Vagina (tissue), 2 donors: ENCODE data around the gene ADAMTS19. TPM values are rescaled to one million over a fixed set of nuclear protein-coding genes. Genes with fewer than 3 reads are reported as not detected.

ENCODE experiments used
- DNase-seq, 2 donors: peaks; one replicate each; pipeline ENCODE4 v3.0.0-alpha.2; 2017; ENCODE audit errors: extremely low spot score in 2 of 2
- H3K27ac ChIP-seq: fragments of 200-600 bp; sonication (generic); one replicate; pipeline ENCODE4 v1.5.1; 2019
- H3K27me3 ChIP-seq: fragments of 200-600 bp; sonication (generic); one replicate; pipeline ENCODE4 v1.5.1; 2019
- H3K36me3 ChIP-seq, 2 donors: fragments of 200-600 bp; sonication (generic); one replicate each; pipeline ENCODE4 v1.5.1; 2017 to 2019
- H3K4me1 ChIP-seq: fragments of 200-600 bp; sonication (generic); one replicate; pipeline ENCODE4 v1.5.1; 2019
- H3K4me3 ChIP-seq, 2 donors: fragments of 200-600 bp; sonication (generic); 1 replicate in 1 of 2; 2 replicates in 1 of 2; pipeline ENCODE4 v1.5.1; 2016 to 2019
- H3K9me3 ChIP-seq: fragments of 200-600 bp; sonication (generic); one replicate; pipeline ENCODE4 v1.5.1; 2019
- POLR2A ChIP-seq, 2 donors: fragments of 450-650 bp; IDR thresholded peaks; one replicate each; pipeline ENCODE4 v1.6.1; 2017; ENCODE audit warnings: antibody characterized with exemption in 2 of 2, mild to moderate bottlenecking in 2 of 2, moderate library complexity in 2 of 2
- POLR2AphosphoS5 ChIP-seq, 2 donors: sonication (generic); formaldehyde crosslinking; IDR thresholded peaks; one replicate each; pipeline ENCODE4 v1.9.0; 2017; ENCODE audit warnings: antibody characterized with exemption in 2 of 2, mild to moderate bottlenecking in 2 of 2, low read depth in 1 of 2; ENCODE audit not compliant: insufficient read depth in 1 of 2
- intact Hi-C: fragments of 100-400 bp; cut with DNase I; formaldehyde crosslinking; loops from one replicate; pipeline ENCODE4 v1.15.1; 2023
- total RNA-seq: library from RNA; depleted of rRNA; stranded (reverse); fragments of >200 nt; gene quantifications from one replicate; pipeline ENCODE4 v1.2.3, GENCODE V29; 2016
- TF ChIP-seq, protein P1 (sequence below), 3 experiments: fragments of 450-650 bp in 2 of 3; fragments of 200-600 bp in 1 of 3; sonication (generic) in 1 of 3; IDR thresholded peaks; one replicate each; pipeline ENCODE4 v1.5.1; 2017 to 2019; ENCODE audit warnings: antibody characterized with exemption in 3 of 3, mild to moderate bottlenecking in 2 of 3, moderate library complexity in 2 of 3

ADAMTS19 gene
- total RNA-seq, 1 donor from 2014 or later, result 1.7 TPM

DNA sequence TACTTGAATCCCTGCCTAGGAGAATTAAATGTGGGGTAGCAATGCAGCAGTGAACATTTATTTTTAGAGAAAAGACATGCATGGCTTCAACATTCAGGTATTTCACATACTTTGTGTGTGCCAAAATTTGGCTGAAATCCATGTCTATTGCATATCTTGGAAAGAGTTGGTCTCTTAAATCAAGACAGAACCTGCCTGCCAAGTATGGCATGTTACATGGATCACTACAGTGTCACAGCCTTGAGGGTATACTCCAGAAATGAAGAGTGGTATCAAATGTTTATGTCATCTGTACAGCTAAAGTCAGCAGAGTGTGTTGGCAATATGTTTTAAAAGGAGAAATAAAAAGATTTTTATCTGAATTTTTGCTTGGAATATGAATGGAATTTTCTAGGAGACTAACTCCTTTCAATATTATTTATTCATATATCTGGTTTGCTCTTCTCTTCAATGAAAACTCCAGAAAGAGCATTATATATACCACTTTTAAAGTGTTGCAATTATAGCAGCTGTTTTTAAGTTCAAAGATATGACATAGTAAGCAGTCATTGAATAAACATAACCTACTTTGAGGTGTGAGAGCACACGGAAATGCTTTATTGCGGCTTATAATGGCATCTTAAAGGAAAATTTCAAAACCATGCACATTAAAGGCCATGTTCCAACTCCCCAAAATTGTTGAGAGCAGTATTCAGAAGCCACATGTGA lies 192.4 kb downstream of the ADAMTS19 start:
- Histone ChIP-seq H3K9me3 (no peaks in the 10 kb centered on the region), H3K36me3 (no peaks in the 10 kb centered on the region), H3K27me3 (no peaks in the 10 kb centered on the region), H3K27ac (no peak overlapping the region), H3K4me1 (peaks cover 5% of the 10 kb centered on the region), H3K4me3 (no peak overlapping the region)
- TF ChIP-seq, protein P1, sequence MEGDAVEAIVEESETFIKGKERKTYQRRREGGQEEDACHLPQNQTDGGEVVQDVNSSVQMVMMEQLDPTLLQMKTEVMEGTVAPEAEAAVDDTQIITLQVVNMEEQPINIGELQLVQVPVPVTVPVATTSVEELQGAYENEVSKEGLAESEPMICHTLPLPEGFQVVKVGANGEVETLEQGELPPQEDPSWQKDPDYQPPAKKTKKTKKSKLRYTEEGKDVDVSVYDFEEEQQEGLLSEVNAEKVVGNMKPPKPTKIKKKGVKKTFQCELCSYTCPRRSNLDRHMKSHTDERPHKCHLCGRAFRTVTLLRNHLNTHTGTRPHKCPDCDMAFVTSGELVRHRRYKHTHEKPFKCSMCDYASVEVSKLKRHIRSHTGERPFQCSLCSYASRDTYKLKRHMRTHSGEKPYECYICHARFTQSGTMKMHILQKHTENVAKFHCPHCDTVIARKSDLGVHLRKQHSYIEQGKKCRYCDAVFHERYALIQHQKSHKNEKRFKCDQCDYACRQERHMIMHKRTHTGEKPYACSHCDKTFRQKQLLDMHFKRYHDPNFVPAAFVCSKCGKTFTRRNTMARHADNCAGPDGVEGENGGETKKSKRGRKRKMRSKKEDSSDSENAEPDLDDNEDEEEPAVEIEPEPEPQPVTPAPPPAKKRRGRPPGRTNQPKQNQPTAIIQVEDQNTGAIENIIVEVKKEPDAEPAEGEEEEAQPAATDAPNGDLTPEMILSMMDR (IDR thresholded peaks at IDR 0.05), result no peak
- TF ChIP-seq POLR2AphosphoS5 (IDR thresholded peaks at IDR 0.05; ENCODE audit: insufficient read depth in 1 of 2, low read depth in 1 of 2) (no peak), POLR2A (IDR thresholded peaks at IDR 0.05) (no peak)
- intact Hi-C loops, result no loop called here
- DNase-seq, result no peak

- H3K27me3 ChIP-seq, result no peaks in the 10 kb centered on the region
- no peak overlapping the region for H3K4me3 ChIP-seq
- intact Hi-C loops, result no loop called here
- H3K27ac ChIP-seq, result no peak overlapping the region
- DNase-seq, result no peak
- no peaks in the 10 kb centered on the region for H3K36me3 ChIP-seq
- TF ChIP-seq, protein P1 (IDR thresholded peaks at IDR 0.05), result no peak
- peaks cover 5% of the 10 kb centered on the region for H3K4me1 ChIP-seq
- no peaks in the 10 kb centered on the region for H3K9me3 ChIP-seq
Measured at GRCh38 chr5:129653057-129653375, 192.9 kb downstream of the ADAMTS19 start.

DNA sequence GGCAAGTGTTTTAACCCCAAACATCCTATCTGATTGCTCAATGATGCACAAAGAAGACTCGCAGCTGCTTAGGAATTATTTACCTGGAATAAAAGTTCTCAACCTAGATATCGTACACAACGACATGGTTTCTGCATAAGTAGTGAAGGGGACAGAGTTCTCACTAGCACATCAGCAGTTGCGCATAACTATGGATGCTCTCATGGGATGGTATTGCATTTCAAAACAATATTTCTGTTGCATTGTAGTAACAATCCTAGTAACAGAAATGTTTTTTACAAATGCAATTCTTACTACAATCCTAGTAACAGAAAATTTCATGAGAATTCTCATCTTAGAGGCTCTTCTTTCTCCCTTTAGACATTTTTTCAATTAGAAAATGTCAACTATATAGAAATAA lies 193.3 kb downstream of the ADAMTS19 start:
- no peak overlapping the region for H3K27ac ChIP-seq
- no peak for DNase-seq
- no peaks in the 10 kb centered on the region for H3K9me3 ChIP-seq
- TF ChIP-seq POLR2A (IDR thresholded peaks at IDR 0.05) (no peak), POLR2AphosphoS5 (IDR thresholded peaks at IDR 0.05; ENCODE audit: insufficient read depth in 1 of 2, low read depth in 1 of 2) (no peak)
- TF ChIP-seq, protein P1 (IDR thresholded peaks at IDR 0.05), result no peak
- H3K36me3 ChIP-seq, result no peaks in the 10 kb centered on the region
- no peak overlapping the region for H3K4me3 ChIP-seq
- peaks cover 5% of the 10 kb centered on the region for H3K4me1 ChIP-seq
- H3K27me3 ChIP-seq, result no peaks in the 10 kb centered on the region
- intact Hi-C loops, result no loop called here

DNA sequence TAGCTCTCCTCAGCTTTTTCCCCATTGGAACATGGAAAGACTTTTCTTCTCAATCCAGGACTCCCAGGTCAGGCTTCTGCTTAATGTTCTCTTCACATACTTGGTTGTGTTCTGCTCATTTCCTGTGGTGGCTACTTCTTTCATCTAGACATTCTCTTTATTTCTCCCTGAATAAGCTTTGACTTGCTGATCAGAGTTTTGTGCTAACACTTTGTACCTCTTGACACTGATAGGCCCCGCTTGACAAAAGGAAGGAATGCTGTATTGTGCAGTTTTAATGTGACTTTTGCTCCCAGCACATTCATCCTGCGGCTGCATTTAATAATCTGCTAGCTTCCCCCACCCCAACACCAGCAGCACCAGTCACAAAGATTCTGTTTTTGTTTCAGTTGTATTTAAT lies 196.9 kb downstream of the ADAMTS19 start:
- H3K36me3 ChIP-seq, result no peaks in the 10 kb centered on the region
- H3K27me3 ChIP-seq, result no peaks in the 10 kb centered on the region
- H3K9me3 ChIP-seq, result no peaks in the 10 kb centered on the region
- no peak for DNase-seq
- no peak overlapping the region for H3K4me3 ChIP-seq
- no peak overlapping the region for H3K27ac ChIP-seq
- peaks cover 4% of the 10 kb centered on the region for H3K4me1 ChIP-seq
- intact Hi-C loops, result no loop called here
- TF ChIP-seq, protein P1 (IDR thresholded peaks at IDR 0.05), result no peak
- TF ChIP-seq POLR2A (IDR thresholded peaks at IDR 0.05) (no peak), POLR2AphosphoS5 (IDR thresholded peaks at IDR 0.05; ENCODE audit: insufficient read depth in 1 of 2, low read depth in 1 of 2) (no peak)

GRCh38 chr5:129658801-129659200 lies 198.7 kb downstream of the ADAMTS19 start:
- Histone ChIP-seq H3K4me1 (no peaks in the 10 kb centered on the region), H3K4me3 (no peak overlapping the region), H3K27ac (no peak overlapping the region), H3K9me3 (no peaks in the 10 kb centered on the region), H3K27me3 (no peaks in the 10 kb centered on the region), H3K36me3 (no peaks in the 10 kb centered on the region)
- no peak for DNase-seq
- TF ChIP-seq POLR2A (IDR thresholded peaks at IDR 0.05) (no peak), POLR2AphosphoS5 (IDR thresholded peaks at IDR 0.05; ENCODE audit: insufficient read depth in 1 of 2, low read depth in 1 of 2) (no peak)
- TF ChIP-seq, protein P1 (IDR thresholded peaks at IDR 0.05), result no peak
- intact Hi-C loops, result no loop called here
